Pancreas (tissue), 10 donors: ENCODE data around the gene NNT. TPM values are rescaled to one million over a fixed set of nuclear protein-coding genes. Genes with fewer than 3 reads are reported as not detected.
"Not testable (repeated sequence)": the region's sequence is repeated elsewhere in the genome, so short reads cannot be mapped to it uniquely, and the experiment has no call there.

Source experiments
- ATAC-seq, 4 donors: fragments of 200-7000 bp; cut with Tn5 transposase; one replicate each; pipeline versions ENCODE4 v1.8.0 to v1.9.1; 2020; ENCODE audit warnings: mild to moderate bottlenecking in 4 of 4, moderate library complexity in 4 of 4
- DNase-seq, 6 donors: peaks; one replicate each; pipeline ENCODE4 v3.0.0-alpha.2; 2020
- FAIRE-seq: peaks from 2 replicates; lab custom pipeline; 2012; peaks lifted over from hg19 to GRCh38; lab: Jason Lieb, UNC
- H3K27ac ChIP-seq, 4 donors: fragments of 200-600 bp; sonication (generic); 1 replicate in 3 of 4; 2 replicates in 1 of 4; pipeline versions ENCODE4 v1.5.0 to v1.8.0; 2020
- H3K27me3 ChIP-seq, 4 donors: fragments of 200-600 bp; one replicate each; pipeline ENCODE4 v1.8.0; 2021
- H3K36me3 ChIP-seq, 3 donors: fragments of 200-600 bp; sonication (generic) in 1 of 3; one replicate each; pipeline versions ENCODE4 v1.5.0 to v1.8.0; 2020 to 2021
- H3K4me1 ChIP-seq, 3 donors: fragments of 200-600 bp; one replicate each; pipeline ENCODE4 v1.8.0; 2021
- H3K4me3 ChIP-seq, 4 donors: fragments of 200-600 bp; sonication (generic) in 2 of 4; one replicate each; pipeline versions ENCODE4 v1.5.0 to v1.8.0; 2020 to 2021
- H3K9me3 ChIP-seq, 4 donors: fragments of 200-600 bp; one replicate each; pipeline ENCODE4 v1.8.0; 2021
- CTCF ChIP-seq, 4 donors: fragments of 200-600 bp; sonication (generic) in 3 of 4; IDR thresholded peaks; one replicate each; pipeline versions ENCODE4 v1.5.0 to v1.8.0; 2021; ENCODE audit warnings: antibody characterized with exemption in 4 of 4
- WGBS, 2 donors: extraction: QIAGEN DNeasy Blood & Tissue Kit; methylation state at CpG; one replicate each; pipeline ENCODE4 v1.1.7; 2013; 5-methylcytosine and 5-hydroxymethylcytosine counted together
- intact Hi-C, 3 donors: fragments of 100-400 bp; cut with DNase I; formaldehyde crosslinking; loops; one replicate each; pipeline versions ENCODE4 v1.11.1 to v1.14.2; 2022
- polyA plus RNA-seq, 2 donors: library from polyadenylated mRNA; stranded (reverse); fragments of 200-250 nt; gene quantifications; one replicate each; pipeline ENCODE4 v1.2.3, GENCODE V29; 2013
- total RNA-seq, 6 donors: library from RNA; stranded (reverse); fragmentation: NEBNext Ultra II Directional in 4 of 6; extraction: Animal tissue kit (Norgen Biotek cat#: 25700) in 4 of 6; gene quantifications; one replicate each; pipeline versions ENCODE4 v1.2.1 to v1.2.4, GENCODE V29; 2021 to 2023
- donor health status: healthy with polysubstance abuse.
- donor health status: DM: no; HTN: no; CAD: no; lungs with moderate emphysema.
- donor health status: DM: no; HTN: no; CAD: no.
- donor health status: control.
- donor health status: control.
- donor health status: Bipolar disorder and iron deficiency.
- donor health status: DM: yes; HTN: yes; CAD: no.
- donor health status: DM: no; HTN: no; CAD: no.
- donor health status: DM: no; HTN: no; CAD: no.
- donor health status: DM: yes; HTN: yes; CAD: no.

Gene NNT
- total and polyA plus RNA-seq, 8 donors = 6.1 to 48.0 (median 32.4) TPM

- ATAC-seq (no peak), FAIRE-seq (no peak), DNase-seq (peak in 1 of 6 donors; percentile 21)
- no peak overlapping the region for H3K27ac ChIP-seq
- H3K4me3 ChIP-seq = no peak overlapping the region
- intact Hi-C loops = no loop called here
- H3K36me3 ChIP-seq = peaks cover 0 to 18% (median 0%) of the 10 kb centered on the region in 3 donors
- no peaks in the 10 kb centered on the region for H3K4me1 ChIP-seq
- peak in 3 of 4 donors; percentile 47 to 55 (median 53) for TF ChIP-seq CTCF (IDR thresholded peaks at IDR 0.05)
- H3K27me3 ChIP-seq = no peaks in the 10 kb centered on the region
- 21 to 36% methylated on average over 1 of the region's 2 CpGs for WGBS, 2 donors
- no peaks in the 10 kb centered on the region for H3K9me3 ChIP-seq
Observed at GRCh38 chr5:43661102-43661501, 58.1 kb downstream of the NNT start.

- Histone ChIP-seq H3K4me1 (no peaks in the 10 kb centered on the region), H3K27me3 (no peaks in the 10 kb centered on the region), H3K4me3 (no peak overlapping the region), H3K36me3 (peaks cover 0 to 11% (median 0%) of the 10 kb centered on the region in 3 donors), H3K9me3 (no peaks in the 10 kb centered on the region), H3K27ac (no peak overlapping the region)
- intact Hi-C loops = no loop called here
- ATAC-seq (peak in 1 of 4 donors; percentile 30), FAIRE-seq (no peak), DNase-seq (no peak)
- TF ChIP-seq CTCF (IDR thresholded peaks at IDR 0.05) = no peak
Observed at GRCh38 chr5:43663916-43664315, 60.9 kb downstream of the NNT start.

- Histone ChIP-seq H3K27ac (no peak overlapping the region), H3K9me3 (no peaks in the 10 kb centered on the region), H3K4me3 (no peak overlapping the region), H3K4me1 (no peaks in the 10 kb centered on the region), H3K27me3 (no peaks in the 10 kb centered on the region), H3K36me3 (peaks cover 0 to 5% (median 0%) of the 10 kb centered on the region in 3 donors)
- intact Hi-C loops = no loop called here
- no peak for FAIRE-seq
- no peak for TF ChIP-seq CTCF (IDR thresholded peaks at IDR 0.05)
- DNase-seq = no peak
- no peak for ATAC-seq
- 56 to 69% methylated on average over 2 of the region's 2 CpGs for WGBS, 2 donors
Observed at GRCh38 chr5:43664501-43665040, 61.6 kb downstream of the NNT start.

- H3K27me3 ChIP-seq, H3K4me1 ChIP-seq, H3K4me3 ChIP-seq, FAIRE-seq, ATAC-seq, H3K27ac ChIP-seq, H3K36me3 ChIP-seq, H3K9me3 ChIP-seq, intact Hi-C loops: not testable (repeated sequence)
- peak in 1 of 6 donors; percentile 60 for DNase-seq
- 94 to 99% methylated on average over 35 of the region's 35 CpGs for WGBS, 2 donors
Observed at GRCh38 chr5:43665749-43666148, 62.8 kb downstream of the NNT start.

- intact Hi-C loops, H3K27ac ChIP-seq, H3K9me3 ChIP-seq, ATAC-seq, H3K36me3 ChIP-seq, H3K27me3 ChIP-seq, H3K4me1 ChIP-seq, FAIRE-seq, H3K4me3 ChIP-seq: not testable (repeated sequence)
- WGBS, 2 donors = 93 to 98% methylated on average over 8 of the region's 8 CpGs
- peak in 1 of 6 donors; percentile 34 for DNase-seq
Observed at GRCh38 chr5:43666728-43667127, 63.7 kb downstream of the NNT start.

GRCh38 chr5:43667379-43667778 is 64.4 kb downstream of the NNT start:
- H3K36me3 ChIP-seq, H3K4me1 ChIP-seq, intact Hi-C loops, H3K4me3 ChIP-seq, H3K27me3 ChIP-seq, FAIRE-seq, H3K9me3 ChIP-seq, DNase-seq, H3K27ac ChIP-seq, ATAC-seq: not testable (repeated sequence)
- 98 to 100% methylated on average over 3 to 5 of the region's 5 CpGs for WGBS, 2 donors
